ENCODE data around the gene ARHGAP6.

ARHGAP6 gene

DNA sequence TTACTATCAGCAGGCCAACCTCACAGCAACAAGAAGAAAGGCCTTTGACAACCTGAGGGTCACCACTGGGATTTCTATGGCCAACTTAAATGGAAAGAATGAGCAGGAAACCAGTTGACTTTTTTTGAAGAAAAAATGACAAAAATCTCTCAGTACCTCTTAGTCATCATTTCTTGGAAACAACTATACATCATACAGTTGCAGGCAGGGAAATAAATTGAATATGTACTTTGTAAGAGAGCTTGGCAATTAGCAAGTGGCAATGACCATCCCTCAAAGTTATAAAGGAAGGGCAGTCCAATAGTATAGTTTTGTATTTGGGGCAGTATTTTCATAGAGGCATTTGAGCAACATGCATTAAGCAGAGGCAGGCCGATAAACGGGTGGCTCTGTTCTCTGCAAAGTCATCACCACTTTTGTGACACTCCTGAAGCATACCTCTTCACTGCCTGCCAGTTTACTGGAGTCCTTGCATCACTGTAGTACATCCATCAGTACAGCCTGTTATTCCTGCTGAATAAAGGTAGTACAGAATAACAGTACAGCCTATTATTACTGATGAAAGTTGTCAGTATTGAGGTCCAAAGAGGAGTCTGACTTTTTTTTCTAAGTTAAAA, 455.8 kb downstream of the ARHGAP6 start:
- DNase-seq (ENCODE audit: low read depth): no peak
- no peak overlapping the region for H3K4me3 ChIP-seq (ENCODE audit: low read length)
- TF ChIP-seq CTCF (conservative IDR thresholded peaks at IDR 0.05; ENCODE audit: low read depth, low read length): no peak

GRCh38 chrX:11206716-11207115, 459.0 kb downstream of the ARHGAP6 start:
- no peak for DNase-seq (ENCODE audit: low read depth)
- H3K4me3 ChIP-seq (ENCODE audit: low read length): no peak overlapping the region
- no peak for TF ChIP-seq CTCF (conservative IDR thresholded peaks at IDR 0.05; ENCODE audit: low read depth, low read length)

- no peak for DNase-seq (ENCODE audit: low read depth)
- no peak for TF ChIP-seq CTCF (conservative IDR thresholded peaks at IDR 0.05; ENCODE audit: low read depth, low read length)
- H3K4me3 ChIP-seq (ENCODE audit: low read length): no peak overlapping the region
Measured at GRCh38 chrX:11205796-11206195, 459.9 kb downstream of the ARHGAP6 start.

GRCh38 chrX:11197671-11198070, 468.0 kb downstream of the ARHGAP6 start:
- DNase-seq (ENCODE audit: low read depth): no peak
- TF ChIP-seq CTCF (conservative IDR thresholded peaks at IDR 0.05; ENCODE audit: low read depth, low read length): no peak

DNA sequence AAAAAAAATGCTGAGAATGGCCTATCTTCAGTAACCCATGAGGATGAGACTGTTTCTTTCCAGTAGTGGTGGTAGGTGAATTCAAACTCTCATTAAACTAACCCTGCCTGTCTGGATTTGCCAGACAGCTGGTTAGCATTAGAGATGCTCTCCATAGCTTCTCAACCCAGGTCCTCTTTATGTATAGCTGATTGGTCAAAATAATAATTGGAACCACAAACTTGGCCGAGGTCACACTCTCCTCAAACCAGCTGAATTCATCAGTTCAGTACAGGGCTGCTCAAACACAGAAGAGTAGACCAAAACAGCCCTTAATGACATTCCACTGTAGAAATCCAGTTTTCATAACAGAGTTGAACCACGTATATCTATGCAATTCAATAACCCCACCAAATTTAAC, 469.2 kb downstream of the ARHGAP6 start:
- H3K4me3 ChIP-seq (ENCODE audit: low read length): no peak overlapping the region
- DNase-seq (ENCODE audit: low read depth): no peak
- TF ChIP-seq CTCF (conservative IDR thresholded peaks at IDR 0.05; ENCODE audit: low read depth, low read length): no peak

More at GRCh38 chrX:11197671-11198070, 468.0 kb downstream of the ARHGAP6 start:
- no peak overlapping the region for H3K4me3 ChIP-seq (ENCODE audit: low read length)

DNA sequence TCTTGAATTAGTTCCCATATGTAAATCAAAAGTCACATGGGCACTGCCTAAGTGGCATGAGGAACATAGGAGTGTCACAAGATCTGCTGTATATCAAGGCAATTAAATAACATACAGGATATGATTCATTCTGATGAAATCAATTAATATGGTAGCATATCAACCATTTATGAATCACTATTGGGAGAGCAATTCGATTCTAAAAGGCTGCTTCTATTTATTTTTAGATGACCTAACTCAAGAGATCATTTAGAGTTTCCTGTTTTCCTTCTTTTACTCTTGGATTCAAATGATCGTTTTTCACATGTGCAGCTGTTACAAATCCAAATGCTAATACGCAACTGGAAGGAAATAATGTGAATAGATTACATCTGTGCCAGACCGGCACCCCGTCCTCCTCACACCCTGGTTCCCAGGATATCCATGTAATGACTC, 472.7 kb downstream of the ARHGAP6 start:
- no peak overlapping the region for H3K4me3 ChIP-seq (ENCODE audit: low read length)
- TF ChIP-seq CTCF (conservative IDR thresholded peaks at IDR 0.05; ENCODE audit: low read depth, low read length): no peak
- DNase-seq (ENCODE audit: low read depth): no peak

DNA sequence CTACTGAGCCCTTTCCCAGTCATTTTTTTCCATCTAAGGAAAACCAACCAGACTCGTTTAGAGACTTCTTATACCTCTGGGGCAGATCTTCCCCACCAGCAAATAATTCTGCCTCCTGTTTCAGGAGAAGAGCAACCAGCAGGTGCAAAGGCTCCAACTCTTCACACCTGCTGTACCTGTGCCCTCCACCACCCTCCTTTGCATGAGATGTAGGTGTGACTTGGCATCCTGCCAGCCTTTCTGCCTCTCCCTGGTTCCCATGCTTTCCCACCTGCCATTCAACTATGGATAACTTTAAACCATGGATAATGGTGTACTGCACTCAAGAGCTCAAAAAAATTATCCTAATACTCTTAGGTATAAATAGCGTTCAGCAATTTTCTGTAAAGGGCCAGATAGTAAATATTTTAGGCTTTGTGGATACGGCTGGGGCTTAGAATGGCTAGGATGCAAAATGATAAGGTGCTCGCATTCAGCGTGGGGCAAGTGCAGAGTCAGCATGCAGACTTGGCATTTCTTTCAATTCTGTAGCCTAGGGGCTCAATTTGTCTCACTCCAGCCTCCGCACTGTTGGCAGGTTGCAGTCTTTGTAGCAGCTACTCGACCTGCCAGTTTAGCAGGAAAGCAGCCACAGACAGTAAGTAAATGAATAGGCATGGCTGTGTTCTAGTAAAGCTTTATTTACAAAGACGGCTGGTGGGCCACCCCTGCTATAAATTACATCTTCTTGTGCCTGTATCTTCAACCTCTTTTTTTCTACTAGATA, 474.8 kb downstream of the ARHGAP6 start:
- no peak overlapping the region for H3K4me3 ChIP-seq (ENCODE audit: low read length)
- no peak for TF ChIP-seq CTCF (conservative IDR thresholded peaks at IDR 0.05; ENCODE audit: low read depth, low read length)
- no peak for DNase-seq (ENCODE audit: low read depth)
